Jurkat, Clone E6-1 (cell line): ENCODE measurements around the gene ZFHX3.

Source experiments
- DNase-seq: peaks from one replicate; pipeline ENCODE4 v3.0.0-alpha.2; 2011; ENCODE audit warnings: low read depth, low spot score
- H3K4me3 ChIP-seq: 2 replicates; pipeline ENCODE4 v1.5.1; 2011; ENCODE audit warnings: mild to moderate bottlenecking, low read length, control low read depth, moderate library complexity

ZFHX3 gene

GRCh38 chr16:72852421-72852820, 195.5 kb downstream of the ZFHX3 start:
- no peak for DNase-seq
- no peak overlapping the region for H3K4me3 ChIP-seq

DNA sequence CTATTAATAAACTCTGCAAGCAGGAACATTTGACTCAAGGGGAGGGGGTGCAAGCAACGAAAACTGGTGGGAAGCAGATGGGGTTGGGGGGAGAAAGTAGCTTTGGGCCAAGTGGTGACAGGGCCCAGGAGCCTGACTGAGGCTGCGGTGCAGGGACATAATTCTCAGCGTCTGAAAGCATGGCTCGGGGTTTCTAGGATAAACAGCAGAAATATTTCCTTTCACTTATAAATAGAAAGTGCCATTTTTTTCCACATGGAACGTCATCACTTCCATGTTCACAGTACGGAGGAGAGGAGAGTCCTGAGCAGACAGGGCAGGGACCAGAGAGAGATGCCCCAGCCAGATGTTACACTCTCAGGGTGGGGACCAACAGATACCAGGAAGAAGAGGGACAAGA, 197.1 kb downstream of the ZFHX3 start:
- DNase-seq = no peak
- no peak overlapping the region for H3K4me3 ChIP-seq

- DNase-seq = no peak
- H3K4me3 ChIP-seq = no peak overlapping the region
These were observed 197.9 kb downstream of the ZFHX3 start for GRCh38 chr16:72850021-72850420.

DNA sequence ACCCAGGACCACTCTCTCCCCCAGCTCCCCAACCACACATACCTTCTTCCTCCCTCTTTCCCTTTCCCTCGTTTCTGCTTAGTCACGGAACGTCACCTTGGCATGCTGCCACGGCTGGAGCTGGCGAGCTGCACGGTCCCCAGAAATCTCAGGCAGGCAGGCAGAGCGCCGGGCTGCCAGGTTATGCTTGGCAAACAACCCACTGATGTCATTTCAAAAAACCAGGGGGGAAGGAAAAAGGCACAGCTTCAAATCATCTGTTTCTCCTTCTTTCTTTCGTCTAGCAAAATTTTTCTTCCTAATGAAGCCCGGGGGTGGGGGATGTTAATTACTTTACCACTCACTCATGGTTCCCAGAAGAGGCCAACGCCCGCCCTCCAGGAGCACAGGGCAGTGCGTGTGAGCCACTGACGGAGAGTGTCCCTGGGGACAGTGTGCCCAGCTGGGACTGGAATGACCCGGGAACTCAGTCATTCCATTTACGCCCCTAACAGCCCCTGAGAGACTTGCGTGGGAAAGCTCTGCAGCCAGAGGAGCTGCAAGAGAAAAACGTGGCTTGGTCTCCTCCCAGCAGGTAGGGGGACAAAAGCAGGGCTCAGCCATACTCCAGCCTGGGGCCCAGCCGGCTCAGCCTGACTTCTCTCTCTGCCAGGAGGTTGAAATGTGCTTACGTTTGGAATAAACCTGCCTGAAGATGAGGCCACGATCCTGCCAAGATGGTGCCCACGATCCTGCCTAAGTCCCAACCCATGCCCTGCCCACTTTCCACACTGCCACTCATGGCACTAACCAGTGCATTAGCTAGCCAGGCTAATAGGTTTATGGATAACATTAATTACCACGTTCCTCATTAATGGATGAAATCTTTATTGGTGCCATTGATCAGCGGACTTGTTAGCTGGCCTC, 198.9 kb downstream of the ZFHX3 start:
- DNase-seq = no peak
- H3K4me3 ChIP-seq = no peak overlapping the region

GRCh38 chr16:72848028-72848400, 199.9 kb downstream of the ZFHX3 start:
- H3K4me3 ChIP-seq = no peak overlapping the region
- no peak for DNase-seq

GRCh38 chr16:72847187-72848027, 200.5 kb downstream of the ZFHX3 start:
- DNase-seq = peak; percentile 47
- H3K4me3 ChIP-seq = no peak overlapping the region

DNA sequence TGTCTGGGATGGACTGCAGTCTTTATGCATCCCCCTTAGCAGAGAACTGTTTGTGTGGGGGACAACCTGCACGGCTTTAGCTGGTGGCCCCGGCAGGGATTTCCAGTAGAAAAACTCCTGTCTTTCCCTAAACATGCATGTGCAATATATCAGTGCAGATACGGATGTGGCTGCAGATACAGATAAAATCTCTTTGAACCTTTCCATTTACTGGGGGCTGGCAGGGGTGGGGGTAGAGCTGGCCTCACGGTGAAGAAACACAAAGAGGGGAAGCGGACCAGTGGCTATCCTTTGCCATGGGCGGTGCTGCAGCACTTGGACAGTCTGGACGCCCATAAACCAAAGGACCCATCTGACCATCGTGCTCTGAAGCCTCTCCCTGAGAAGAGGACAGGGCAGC, 201.3 kb downstream of the ZFHX3 start:
- H3K4me3 ChIP-seq = no peak overlapping the region
- DNase-seq = no peak

- H3K4me3 ChIP-seq = no peak overlapping the region
- DNase-seq = no peak
These were observed 202.5 kb downstream of the ZFHX3 start for GRCh38 chr16:72845322-72846020.

- no peak overlapping the region for H3K4me3 ChIP-seq
- DNase-seq = peak; percentile 42
These were observed 203.6 kb downstream of the ZFHX3 start for GRCh38 chr16:72844225-72844920.

DNA sequence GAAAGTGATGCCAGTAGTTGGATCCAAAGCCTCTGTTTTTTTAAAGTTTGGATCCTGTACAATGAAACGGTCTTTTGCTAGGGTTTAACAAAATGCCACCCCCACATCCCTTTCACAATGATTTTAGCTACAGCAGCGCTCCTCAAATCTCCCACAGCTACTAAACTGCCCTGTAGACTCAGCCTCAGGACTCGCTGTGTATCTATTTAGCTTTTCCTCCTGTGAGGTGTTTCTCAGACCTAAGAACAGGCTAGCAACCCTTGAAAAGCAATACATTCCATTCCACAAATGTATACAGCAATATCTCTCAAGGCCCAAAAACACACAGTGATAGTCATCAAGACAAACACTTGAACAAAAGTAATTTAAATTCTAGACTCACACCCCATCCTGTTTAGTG, 206.4 kb downstream of the ZFHX3 start:
- no peak overlapping the region for H3K4me3 ChIP-seq
- no peak for DNase-seq

DNA sequence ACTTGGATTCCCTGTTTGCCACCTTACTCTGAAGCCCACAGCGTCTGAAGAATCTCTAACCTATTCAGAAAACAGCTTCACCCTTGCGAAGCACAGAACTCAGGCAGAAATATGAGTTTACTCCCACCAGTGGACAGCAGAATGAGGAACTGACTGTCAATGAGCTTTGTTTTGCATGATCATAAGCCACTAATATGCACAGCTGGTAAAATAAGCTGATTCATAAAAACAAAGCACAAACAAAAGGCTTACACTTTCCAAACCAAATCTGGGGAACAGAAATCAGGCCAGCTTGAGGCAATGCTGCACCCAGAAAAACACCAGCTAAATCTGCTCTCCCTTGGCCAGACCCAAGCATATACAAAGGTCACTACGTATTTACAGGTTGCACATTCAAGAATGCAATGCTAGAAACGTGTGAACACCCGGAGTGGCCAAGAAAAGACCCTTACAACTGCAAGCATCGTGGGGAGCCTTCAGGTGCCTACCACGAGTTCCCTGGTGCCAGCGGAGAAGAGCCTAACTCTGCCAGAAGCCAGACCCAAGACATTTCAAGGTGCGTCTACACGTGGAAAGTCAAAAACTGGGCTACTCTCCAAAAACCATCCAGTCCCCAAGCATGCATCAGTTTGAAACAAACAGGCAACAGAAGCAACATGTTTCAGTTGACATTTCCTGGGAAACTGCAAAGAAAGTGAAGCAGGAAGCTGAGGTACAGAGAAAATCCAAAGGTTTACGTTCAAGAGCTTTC, 207.1 kb downstream of the ZFHX3 start:
- H3K4me3 ChIP-seq = no peak overlapping the region
- no peak for DNase-seq

DNA sequence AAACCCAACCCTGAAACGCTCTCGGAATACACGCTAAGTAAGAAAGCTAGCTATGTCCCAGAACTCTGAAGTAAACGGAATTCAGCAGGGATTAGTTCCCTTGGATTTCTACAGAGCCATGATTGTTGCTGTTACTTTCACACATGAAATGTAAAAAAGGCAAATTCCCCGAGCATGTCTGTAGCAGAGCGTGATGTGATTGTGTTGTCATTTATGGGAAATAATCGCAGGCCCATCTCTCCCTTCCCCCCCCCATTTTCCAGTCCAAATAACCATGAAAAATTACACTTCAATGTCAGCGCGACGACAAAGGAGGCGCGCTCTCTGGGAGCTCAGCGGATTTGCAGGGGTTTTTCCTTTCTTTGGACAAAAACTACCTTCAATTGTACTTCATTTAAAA, 209.0 kb downstream of the ZFHX3 start:
- DNase-seq = no peak
- H3K4me3 ChIP-seq = no peak overlapping the region

DNA sequence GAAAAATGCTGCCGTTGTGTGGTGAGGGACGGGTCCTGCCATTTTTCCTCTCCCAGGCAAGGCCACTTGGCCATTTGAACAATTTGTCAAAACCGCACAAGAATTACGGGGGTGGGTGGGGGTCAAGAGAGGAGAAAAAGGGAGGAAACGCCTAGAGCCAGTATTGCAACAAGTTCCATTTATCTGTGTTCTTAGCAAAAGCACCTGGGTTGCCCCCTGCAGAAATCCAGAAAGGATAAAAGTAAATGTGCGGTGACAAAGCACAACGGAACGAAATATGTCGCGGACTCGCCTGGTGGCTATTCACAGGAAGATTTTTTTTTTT, 209.4 kb downstream of the ZFHX3 start:
- H3K4me3 ChIP-seq = no peak overlapping the region
- no peak for DNase-seq

GRCh38 chr16:72837846-72838585, 209.9 kb downstream of the ZFHX3 start:
- DNase-seq = no peak
- H3K4me3 ChIP-seq = no peak overlapping the region

GRCh38 chr16:72836985-72837384, 210.9 kb downstream of the ZFHX3 start:
- no peak for DNase-seq
- no peak overlapping the region for H3K4me3 ChIP-seq

- DNase-seq = no peak
These were observed 211.7 kb downstream of the ZFHX3 start for GRCh38 chr16:72836181-72836580.

GRCh38 chr16:72835086-72835485, 212.8 kb downstream of the ZFHX3 start:
- H3K4me3 ChIP-seq = no peak overlapping the region
- DNase-seq = no peak

More at GRCh38 chr16:72836181-72836580, 211.7 kb downstream of the ZFHX3 start:
- H3K4me3 ChIP-seq = no peak overlapping the region

DNA sequence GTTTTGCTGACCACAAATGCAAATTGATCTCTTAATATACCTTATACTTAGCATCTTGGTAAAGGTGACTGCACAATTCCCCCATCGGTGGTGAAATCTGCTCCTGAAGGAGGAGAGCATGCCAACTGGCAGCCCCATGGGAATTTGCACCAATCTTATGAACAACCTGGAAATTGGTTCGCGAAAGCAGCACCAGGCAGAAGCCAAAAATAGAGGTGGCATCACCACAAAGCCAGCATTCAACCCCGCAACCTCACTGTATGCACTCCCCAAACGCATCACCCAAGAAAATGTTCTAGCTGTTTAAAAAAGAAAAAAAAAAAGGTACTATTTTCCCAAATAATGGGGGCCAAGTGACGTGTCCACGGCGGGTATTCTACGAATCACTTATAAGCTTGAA, 213.4 kb downstream of the ZFHX3 start:
- H3K4me3 ChIP-seq = no peak overlapping the region
- no peak for DNase-seq
